GM12892 (cell line): Measurements from ENCODE around the gene SRMS.

Experiments used
- DNase-seq: peaks from one replicate; pipeline ENCODE4 v3.0.0; 2011; ENCODE audit not compliant: insufficient read length
- FAIRE-seq: peaks from 2 replicates; lab custom pipeline; 2011; peaks lifted over from hg19 to GRCh38; lab: Jason Lieb, UNC
- POLR2A ChIP-seq: IDR thresholded peaks from 2 replicates; pipeline ENCODE4 v1.6.1; 2011; ENCODE audit warnings: low read depth, low read length, control low read depth
- POLR2AphosphoS5 ChIP-seq: IDR thresholded peaks from 2 replicates; pipeline ENCODE4 v1.6.1; 2011; ENCODE audit warnings: low read depth, low read length, control low read depth
- TAF1 ChIP-seq: IDR thresholded peaks from 2 replicates; pipeline ENCODE4 v1.6.1; 2011; ENCODE audit warnings: low read depth, mild to moderate bottlenecking, control low read depth, low read length, borderline replicate concordance

SRMS gene

DNA sequence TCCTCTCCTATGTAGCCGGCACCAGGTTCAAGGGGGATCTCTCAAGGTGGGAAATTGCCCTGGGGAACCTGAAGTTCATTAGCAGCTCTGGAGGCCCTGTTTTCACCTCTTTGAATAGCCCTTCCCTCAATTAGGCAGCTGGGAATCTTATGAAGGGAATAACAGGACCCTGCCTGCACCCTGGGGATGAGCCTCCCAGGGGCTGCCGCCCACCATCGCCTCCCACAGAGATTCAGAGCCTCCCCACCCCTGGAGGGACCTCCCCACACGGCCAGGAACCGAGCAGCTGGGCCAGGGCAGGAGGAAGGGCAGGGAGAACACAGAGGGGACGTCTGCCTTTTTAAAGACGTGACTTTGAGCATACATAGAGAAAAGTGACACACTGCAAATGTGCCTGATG, 44.0 kb downstream of the SRMS start:
- FAIRE-seq (no peak), DNase-seq (no peak)
- TF ChIP-seq POLR2A (no peak), POLR2AphosphoS5 (no peak), TAF1 (no peak)

DNA sequence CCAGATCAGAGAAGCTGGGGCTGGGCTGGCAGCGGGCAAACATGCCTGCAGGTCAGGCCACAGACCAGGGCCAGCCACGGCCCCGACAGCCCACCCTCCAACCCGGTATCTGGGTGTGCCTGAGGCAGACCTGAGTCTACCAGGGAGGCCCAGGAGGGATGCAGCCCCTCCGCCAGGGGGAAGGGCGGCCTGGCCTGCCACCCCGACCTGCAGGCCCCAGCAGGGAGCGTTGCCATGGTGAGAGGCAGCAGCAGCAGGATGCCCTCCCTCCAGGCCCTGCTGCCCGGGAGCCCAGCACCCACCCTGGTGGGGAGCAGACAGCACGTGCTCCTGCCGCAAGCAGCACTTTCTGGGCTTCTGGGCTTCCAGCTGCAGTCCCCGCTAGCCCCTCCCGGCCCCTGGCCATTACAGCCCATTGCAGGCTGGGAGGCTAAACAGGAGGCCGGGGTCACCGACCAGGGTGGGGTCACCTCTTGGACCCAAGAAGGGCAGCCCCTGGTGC, 44.8 kb downstream of the SRMS start:
- FAIRE-seq (no peak), DNase-seq (no peak)
- TF ChIP-seq POLR2A (no peak), POLR2AphosphoS5 (no peak)

DNA sequence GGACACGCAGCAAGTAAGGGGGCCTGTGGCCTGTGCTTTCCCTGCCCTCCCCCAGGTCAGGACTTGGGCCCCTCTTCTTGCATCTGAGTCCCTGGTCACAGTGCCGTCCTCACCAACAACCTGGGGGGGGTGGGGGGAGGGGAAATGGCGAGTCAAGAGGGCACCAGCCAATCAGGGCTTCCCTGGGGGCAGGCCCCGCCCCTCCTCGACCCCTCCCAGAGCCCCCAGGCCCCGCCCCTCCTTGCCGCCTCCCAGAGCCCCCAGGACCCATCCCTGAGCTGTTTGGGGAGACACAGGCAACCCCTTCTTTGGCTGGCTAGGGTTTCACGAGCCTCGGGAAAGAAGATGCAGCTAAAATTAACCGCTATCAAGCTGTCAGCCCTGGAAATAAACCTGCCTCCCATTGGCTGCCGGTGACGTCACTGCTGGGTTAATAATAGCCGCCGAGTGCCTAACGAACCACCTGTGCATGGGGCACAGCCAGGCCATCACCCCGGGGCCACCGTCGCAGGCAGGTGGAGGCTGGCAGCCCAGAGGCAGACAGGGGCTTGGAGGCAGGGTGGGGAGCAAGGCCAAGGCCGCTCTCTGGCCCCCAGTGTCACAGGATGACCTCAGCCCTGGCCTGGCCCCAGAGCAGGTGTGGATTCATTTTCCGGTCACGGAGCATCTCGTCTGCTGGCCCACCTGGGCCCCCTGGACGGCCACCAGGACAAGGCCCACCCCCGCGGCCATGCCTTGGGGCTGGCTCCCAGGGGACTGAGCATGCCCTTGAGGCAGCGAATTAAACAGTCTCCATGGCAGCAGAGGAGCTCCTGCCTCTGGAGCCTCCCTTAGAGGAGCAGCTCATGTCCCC, 45.5 kb downstream of the SRMS start:
- no peak for FAIRE-seq
- TF ChIP-seq POLR2A (no peak), TAF1 (no peak)
- DNase-seq, result no peak

DNA sequence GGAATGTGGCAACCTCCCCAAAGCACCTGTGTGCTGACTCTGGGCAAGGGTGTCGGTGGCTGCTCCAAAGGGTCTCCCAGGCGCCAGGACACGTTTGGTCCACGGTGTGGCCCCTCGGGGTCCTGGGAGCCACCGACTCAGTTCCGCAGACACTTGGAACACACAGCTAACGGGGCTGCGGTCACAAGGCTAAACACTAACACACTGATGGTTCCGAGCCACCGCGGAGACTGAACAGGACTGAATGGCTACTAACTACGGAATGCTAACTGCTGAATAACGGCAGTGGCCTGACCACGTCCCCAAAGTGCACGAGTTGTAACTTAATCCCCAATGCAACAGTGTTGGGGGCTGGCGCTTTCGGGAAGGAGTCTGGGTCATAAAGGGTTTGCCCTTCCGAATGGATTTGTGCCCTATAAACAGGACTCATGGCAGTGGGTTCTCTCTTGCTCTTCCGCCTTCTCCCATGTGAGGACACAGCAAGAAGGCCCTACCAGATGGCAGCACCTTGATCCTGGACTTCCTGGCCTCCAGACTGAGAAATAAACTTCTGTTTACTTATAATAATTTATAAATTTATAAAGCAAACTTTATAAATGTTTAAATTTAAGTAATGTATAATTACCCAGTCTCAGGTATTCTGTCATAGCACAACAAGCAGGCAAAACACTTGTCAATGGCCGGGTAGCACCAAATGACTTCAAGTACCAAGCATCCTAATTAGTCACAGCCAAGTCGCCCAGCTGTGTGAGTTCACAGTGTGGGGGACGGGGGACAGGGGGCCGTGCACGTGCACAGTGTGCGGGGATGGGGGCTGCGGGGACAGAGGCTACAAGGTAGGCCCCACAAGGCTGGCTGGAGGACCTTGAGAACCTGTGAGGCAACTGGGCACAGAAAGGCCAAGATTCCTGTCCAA, 46.4 kb downstream of the SRMS start:
- no peak for DNase-seq
- no peak for FAIRE-seq
- TF ChIP-seq POLR2AphosphoS5 (no peak), TAF1 (no peak), POLR2A (no peak)

DNA sequence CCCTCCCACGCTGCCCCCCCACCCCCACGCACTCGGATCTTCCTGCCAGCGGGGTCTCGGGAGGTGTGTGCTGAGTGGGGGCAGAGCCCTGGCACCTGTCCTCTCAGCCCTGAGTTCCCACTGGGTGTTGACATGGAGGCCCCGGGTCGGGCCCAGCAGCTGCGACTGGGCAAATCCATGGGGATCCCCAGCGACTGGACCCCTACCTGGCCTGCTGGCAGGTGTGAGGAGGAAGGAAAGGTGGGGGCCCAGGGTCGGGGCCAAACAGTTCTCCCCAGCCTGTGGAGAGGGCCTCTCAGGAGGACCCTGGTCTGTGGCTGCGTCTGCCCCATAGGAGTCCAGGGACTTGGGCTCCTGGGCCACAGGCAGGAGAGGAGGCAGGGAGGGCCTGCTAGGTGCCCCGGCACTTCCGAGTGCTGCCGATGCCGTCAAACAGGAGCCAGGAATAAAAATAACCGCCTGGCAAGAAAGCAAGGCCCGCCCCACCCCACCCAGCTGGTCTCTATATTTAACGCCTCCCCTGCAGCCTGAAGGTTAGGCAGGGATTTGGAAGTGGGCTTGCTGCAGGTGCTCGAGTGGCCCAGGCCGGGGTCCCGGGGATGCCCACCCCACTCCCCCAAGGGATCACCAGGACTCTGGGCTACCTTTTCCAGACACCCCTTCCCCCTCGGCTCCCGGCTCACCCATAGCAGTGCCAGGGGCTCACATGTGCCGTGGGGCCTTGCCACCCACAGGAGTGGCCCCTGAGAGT, 47.2 kb downstream of the SRMS start:
- FAIRE-seq, result no peak

DNA sequence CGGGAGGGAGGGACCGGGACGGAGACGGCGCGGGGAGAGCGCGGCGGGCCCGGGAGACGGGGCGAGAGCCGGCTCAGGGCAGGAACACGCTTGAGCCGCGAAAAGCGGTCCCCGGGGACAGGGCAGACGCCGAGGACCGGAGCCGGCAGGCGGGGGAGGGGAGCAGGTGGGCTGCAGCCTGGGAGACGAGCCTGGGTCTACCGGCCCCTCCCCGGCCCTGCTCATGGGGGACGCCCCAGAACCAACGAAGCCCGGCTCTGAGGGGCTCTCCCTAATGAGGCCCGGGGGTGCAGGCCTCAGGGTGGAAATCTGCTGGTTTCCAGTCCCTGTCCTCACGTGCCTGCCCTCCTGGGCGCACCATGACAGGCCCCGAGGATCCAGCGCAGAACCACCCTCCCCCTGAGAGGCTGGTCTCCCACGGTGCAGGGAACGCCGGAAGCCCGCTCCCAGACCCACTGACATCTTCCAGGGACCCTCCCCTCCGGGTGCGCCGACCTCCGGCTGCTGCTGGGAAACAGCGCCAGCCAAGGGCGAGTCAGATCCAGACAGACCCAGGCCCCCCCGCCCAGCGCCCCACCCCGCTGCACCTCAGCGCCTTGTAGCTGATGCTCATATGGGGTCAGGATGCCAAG, 48.1 kb downstream of the SRMS start:
- TF ChIP-seq POLR2AphosphoS5, result no peak
- TF ChIP-seq TAF1, result no peak
- no peak for TF ChIP-seq POLR2A
- no peak for FAIRE-seq
- no peak for DNase-seq

More for the DNA sequence above, 47.2 kb downstream of the SRMS start:
- no peak for DNase-seq
- TF ChIP-seq POLR2AphosphoS5 (no peak), TAF1 (no peak), POLR2A (no peak)

DNA sequence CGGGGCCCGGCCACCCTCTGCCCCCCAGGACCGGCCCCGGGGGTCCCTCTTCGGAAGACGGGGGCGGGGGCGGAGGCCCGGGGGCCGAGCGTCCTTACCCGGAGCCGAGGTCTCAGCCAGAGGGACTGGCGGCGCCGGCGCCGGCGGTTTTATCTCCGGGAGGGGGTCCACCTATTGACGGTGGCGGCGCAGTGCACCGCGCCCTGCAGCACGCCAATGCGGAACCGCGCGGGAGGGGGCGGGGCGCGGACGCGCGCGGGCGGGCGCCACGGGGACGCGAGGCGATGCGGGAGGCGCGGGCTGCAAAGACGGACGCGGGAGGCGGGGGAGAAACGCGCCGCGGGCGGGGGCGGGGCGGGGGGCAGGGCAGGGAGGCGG, 48.6 kb downstream of the SRMS start, which contains the start of gene EEF1A2:
EEF1A2 (minus strand) TSS at position 124 of the 378 bp plus-strand sequence. CDS start 1,320 bp downstream, outside the sequence.
- TF ChIP-seq POLR2A (no peak), POLR2AphosphoS5 (no peak), TAF1 (no peak)
- DNase-seq (no peak), FAIRE-seq (no peak)

DNA sequence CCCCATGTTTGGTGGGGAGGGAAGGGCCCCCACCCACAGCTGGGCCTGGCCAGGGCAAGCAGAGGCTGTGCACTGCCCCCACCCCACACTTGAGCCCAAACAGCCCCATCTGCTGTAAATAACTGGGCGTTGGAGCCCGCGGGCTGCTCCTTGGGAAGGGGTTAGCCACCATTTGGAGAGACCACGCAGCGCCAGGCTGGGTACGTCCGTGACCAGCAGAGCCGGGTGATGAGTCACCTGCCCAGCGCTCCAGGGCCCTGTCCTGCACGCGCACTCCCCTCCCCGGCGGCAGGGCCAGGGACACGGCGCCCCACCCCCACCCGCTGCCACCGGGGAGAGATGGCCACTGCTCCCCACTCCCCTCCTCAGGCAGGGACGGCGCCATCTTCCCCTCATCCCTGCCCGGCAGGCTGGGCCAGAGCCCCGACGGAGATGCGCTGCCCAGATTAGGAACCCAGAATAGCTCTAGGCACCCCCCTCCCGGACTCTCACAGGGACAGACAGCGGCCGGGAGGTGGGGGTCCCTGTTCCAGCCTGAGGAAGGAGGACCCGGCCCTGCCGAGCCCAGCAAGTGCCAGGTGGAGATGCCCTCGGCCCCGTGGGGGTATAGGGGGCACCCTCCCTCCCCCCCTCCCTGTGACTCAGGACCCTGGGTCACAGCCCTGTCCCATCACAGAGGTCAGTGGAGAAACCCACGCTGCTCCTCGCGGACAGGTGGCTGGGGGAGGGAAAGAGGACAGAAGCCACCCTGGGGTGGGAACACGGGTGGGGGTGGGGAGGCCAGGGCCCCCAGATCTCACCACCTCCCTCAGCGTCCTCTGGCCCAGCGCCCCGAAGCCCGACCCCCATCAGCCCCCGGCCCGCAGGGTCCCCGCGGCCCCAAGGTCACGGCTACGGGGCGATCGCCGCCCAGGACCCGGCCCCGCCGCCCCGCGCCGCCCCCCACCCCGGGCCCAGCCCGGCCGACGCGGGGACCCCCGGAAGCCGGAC, 49.3 kb downstream of the SRMS start:
- DNase-seq (no peak), FAIRE-seq (no peak)
- no peak for TF ChIP-seq TAF1
- no peak for TF ChIP-seq POLR2AphosphoS5
- TF ChIP-seq POLR2A, result no peak

DNA sequence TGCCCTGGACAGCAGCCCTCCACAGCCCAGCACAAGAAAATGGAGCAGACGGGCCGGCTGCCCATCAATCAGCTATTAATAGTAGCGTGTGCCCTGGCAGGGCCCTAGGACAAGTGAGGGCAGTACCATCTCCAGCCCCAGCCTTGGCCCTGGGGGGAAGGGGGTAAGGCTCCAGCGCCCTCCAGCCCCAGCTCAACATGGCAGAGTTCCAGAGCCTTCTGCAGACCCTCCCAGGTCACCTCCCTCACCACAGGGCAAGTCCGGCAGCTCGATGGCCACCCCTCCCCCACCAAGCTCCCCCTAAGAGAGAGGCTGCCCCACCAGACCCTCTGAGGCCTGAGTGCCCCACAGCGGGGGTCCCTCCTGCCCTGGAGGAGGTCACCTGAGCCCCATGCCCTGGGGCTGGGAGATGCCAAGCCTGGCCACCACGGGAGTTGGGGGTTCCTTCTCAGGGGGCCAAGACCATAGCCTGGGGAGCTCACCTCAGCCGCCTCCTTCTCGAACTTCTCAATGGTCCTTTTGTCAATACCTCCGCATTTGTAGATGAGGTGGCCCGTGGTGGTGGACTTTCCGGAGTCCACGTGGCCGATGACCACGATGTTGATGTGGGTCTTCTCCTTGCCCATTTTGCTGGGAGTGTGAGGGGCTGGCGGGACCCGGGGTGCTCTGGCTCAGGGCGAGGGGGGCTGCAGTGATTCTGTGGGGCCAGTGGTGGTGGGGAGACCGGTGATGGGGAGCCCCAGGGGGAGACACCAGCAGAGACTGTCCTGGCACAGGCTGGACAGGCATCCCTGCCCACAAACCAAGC, 50.2 kb downstream of the SRMS start:
- TF ChIP-seq POLR2A (no peak), TAF1 (no peak), POLR2AphosphoS5 (no peak)
- FAIRE-seq, result no peak
- no peak for DNase-seq
